Trophoblast cell (in vitro differentiated cells and primary cell): ENCODE results near the gene SIGLEC5.

Experiments used
- DNase-seq, 2 donors: peaks; one replicate each; pipeline ENCODE4 v3.0.0-alpha.2; 2016
- H2AFZ ChIP-seq: 2 replicates; pipeline ENCODE4 v1.6.1; 2013; ENCODE audit warnings: low read length, moderate library complexity, mild to moderate bottlenecking; ENCODE audit not compliant: insufficient read depth, poor library complexity
- H2AK5ac ChIP-seq: 2 replicates; pipeline ENCODE4 v1.6.1; 2013; ENCODE audit warnings: mild to moderate bottlenecking, low read length
- H2BK120ac ChIP-seq: 2 replicates; pipeline ENCODE4 v1.6.1; 2013; ENCODE audit warnings: low read length, mild to moderate bottlenecking, moderate library complexity; ENCODE audit not compliant: insufficient read depth, poor library complexity
- H2BK12ac ChIP-seq: 2 replicates; pipeline ENCODE4 v1.6.1; 2013; ENCODE audit warnings: mild to moderate bottlenecking, low read length, moderate library complexity
- H2BK5ac ChIP-seq: 2 replicates; pipeline ENCODE4 v1.6.1; 2013; ENCODE audit warnings: low read length, low read depth, moderate library complexity, mild to moderate bottlenecking; ENCODE audit not compliant: poor library complexity
- H3K14ac ChIP-seq: 2 replicates; pipeline ENCODE4 v1.6.1; 2013; ENCODE audit warnings: mild to moderate bottlenecking, low read length
- H3K18ac ChIP-seq: 2 replicates; pipeline ENCODE4 v1.6.1; 2013; ENCODE audit warnings: mild to moderate bottlenecking, low read length
- H3K23ac ChIP-seq: 2 replicates; pipeline ENCODE4 v1.6.1; 2013; ENCODE audit warnings: low read length
- H3K27ac ChIP-seq: 2 replicates; pipeline ENCODE4 v1.5.1; 2013; ENCODE audit warnings: low read depth, mild to moderate bottlenecking, inconsistent platforms, low read length, moderate library complexity
- H3K27me3 ChIP-seq: 2 replicates; pipeline ENCODE4 v1.6.1; 2013; ENCODE audit warnings: inconsistent platforms, mild to moderate bottlenecking, low read length, moderate library complexity; ENCODE audit not compliant: insufficient read depth
- H3K36me3 ChIP-seq, 2 experiments: 1 replicate in 1 of 2; 2 replicates in 1 of 2; pipeline ENCODE4 v1.6.1; 2013; ENCODE audit warnings: low read length in 2 of 2, mild to moderate bottlenecking in 2 of 2, moderate library complexity in 1 of 2; ENCODE audit not compliant: insufficient read depth in 2 of 2, control insufficient read depth in 1 of 2
- H3K4ac ChIP-seq: 2 replicates; pipeline ENCODE4 v1.6.1; 2013; ENCODE audit warnings: low read depth, mild to moderate bottlenecking, low read length, moderate library complexity
- H3K4me1 ChIP-seq, 2 experiments: 1 replicate in 1 of 2; 2 replicates in 1 of 2; pipeline ENCODE4 v1.6.1; 2013; ENCODE audit warnings: low read length in 2 of 2, mild to moderate bottlenecking in 2 of 2, moderate library complexity in 1 of 2; ENCODE audit not compliant: insufficient read depth in 2 of 2, control insufficient read depth in 1 of 2
- H3K4me2 ChIP-seq: 2 replicates; pipeline ENCODE4 v1.6.1; 2013; ENCODE audit warnings: inconsistent platforms, mild to moderate bottlenecking, low read length, moderate library complexity
- H3K4me3 ChIP-seq: 2 replicates; pipeline ENCODE4 v1.5.1; 2013; ENCODE audit warnings: mild to moderate bottlenecking, low read depth, low read length, inconsistent platforms
- H3K79me1 ChIP-seq: one replicate; pipeline ENCODE4 v1.6.1; 2013; ENCODE audit warnings: low read length
- H3K79me2 ChIP-seq: 2 replicates; pipeline ENCODE4 v1.6.1; 2013; ENCODE audit warnings: low read length, mild to moderate bottlenecking; ENCODE audit not compliant: control insufficient read depth, insufficient read depth, poor library complexity
- H3K9ac ChIP-seq: 2 replicates; pipeline ENCODE4 v1.6.1; 2013; ENCODE audit warnings: mild to moderate bottlenecking, low read length
- H3K9me3 ChIP-seq: 2 replicates; pipeline ENCODE4 v1.6.1; 2013; ENCODE audit warnings: low read depth, mild to moderate bottlenecking, control low read depth, inconsistent platforms, low read length; ENCODE audit not compliant: insufficient read depth
- H4K12ac ChIP-seq: 2 replicates; pipeline ENCODE4 v1.6.1; 2013; ENCODE audit warnings: low read depth, mild to moderate bottlenecking, low read length, moderate library complexity
- H4K8ac ChIP-seq: 2 replicates; pipeline ENCODE4 v1.6.1; 2013; ENCODE audit warnings: low read depth, mild to moderate bottlenecking, low read length, moderate library complexity
- H4K91ac ChIP-seq: one replicate; pipeline ENCODE4 v1.6.1; 2013; ENCODE audit warnings: low read depth, mild to moderate bottlenecking, low read length, moderate library complexity
- WGBS: extraction: QIAGEN DNeasy Blood & Tissue Kit; methylation state at CpG from one replicate; pipeline ENCODE4 v1.1.7; 2013; ENCODE audit warnings: missing lambda C conversion rate; ENCODE audit not compliant: insufficient read length, insufficient coverage; ENCODE audit errors: extremely low coverage; 5-methylcytosine and 5-hydroxymethylcytosine counted together

The SIGLEC5 gene

GRCh38 chr19:51587264-51588191 is 42.7 kb downstream of the SIGLEC5 start:
- no peak overlapping the region for H2BK120ac ChIP-seq
- H2AFZ ChIP-seq, result no peak overlapping the region
- peaks cover 6 to 22% of the 10 kb centered on the region in 2 experiments for H3K36me3 ChIP-seq
- H4K12ac ChIP-seq, result no peak overlapping the region
- H2BK5ac ChIP-seq, result no peak overlapping the region
- H3K27me3 ChIP-seq, result no peaks in the 10 kb centered on the region
- no peak overlapping the region for H2BK12ac ChIP-seq
- H3K4ac ChIP-seq, result no peak overlapping the region
- no peaks in the 10 kb centered on the region for H3K79me1 ChIP-seq
- no peak overlapping the region for H3K14ac ChIP-seq
- H3K27ac ChIP-seq, result no peak overlapping the region
- H3K9ac ChIP-seq, result no peak overlapping the region
- H3K4me2 ChIP-seq, result no peak overlapping the region
- no peak overlapping the region for H2AK5ac ChIP-seq
- no peaks in the 10 kb centered on the region for H3K4me1 ChIP-seq
- no CpG with 5 or more reads among the region's 9 CpGs for WGBS
- no peaks in the 10 kb centered on the region for H3K79me2 ChIP-seq
- H4K8ac ChIP-seq, result no peak overlapping the region
- H3K9me3 ChIP-seq, result peaks cover 5% of the 10 kb centered on the region
- no peak overlapping the region for H3K18ac ChIP-seq
- peak; percentile 11 to 68 for DNase-seq
- no peak overlapping the region for H3K4me3 ChIP-seq
- H3K23ac ChIP-seq, result no peak overlapping the region
- no peak overlapping the region for H4K91ac ChIP-seq

DNA sequence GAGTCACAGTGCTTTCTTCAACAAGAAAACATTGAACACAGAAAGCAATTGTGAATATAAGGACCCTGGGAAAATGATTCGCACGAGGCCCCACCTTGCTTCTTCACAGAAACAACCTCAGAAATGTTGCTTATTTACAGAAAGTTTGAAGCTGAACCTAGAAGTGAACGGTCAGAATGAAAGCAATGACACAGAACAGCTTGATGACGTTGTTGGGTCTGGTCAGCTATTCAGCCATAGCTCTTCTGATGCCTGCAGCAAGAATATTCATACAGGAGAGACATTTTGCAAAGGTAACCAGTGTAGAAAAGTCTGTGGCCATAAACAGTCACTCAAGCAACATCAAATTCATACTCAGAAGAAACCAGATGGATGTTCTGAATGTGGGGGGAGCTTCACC is 43.4 kb downstream of the SIGLEC5 start:
- no peak overlapping the region for H2BK120ac ChIP-seq
- no peak overlapping the region for H3K14ac ChIP-seq
- peaks cover 5% of the 10 kb centered on the region for H3K9me3 ChIP-seq
- no peak overlapping the region for H3K18ac ChIP-seq
- no peak overlapping the region for H3K4ac ChIP-seq
- H3K4me1 ChIP-seq, result no peaks in the 10 kb centered on the region
- peaks cover 6 to 25% of the 10 kb centered on the region in 2 experiments for H3K36me3 ChIP-seq
- H2BK12ac ChIP-seq, result no peak overlapping the region
- no CpG with 5 or more reads among the region's 4 CpGs for WGBS
- no peaks in the 10 kb centered on the region for H3K27me3 ChIP-seq
- H3K23ac ChIP-seq, result no peak overlapping the region
- H2AFZ ChIP-seq, result no peak overlapping the region
- H4K91ac ChIP-seq, result no peak overlapping the region
- H3K9ac ChIP-seq, result no peak overlapping the region
- no peaks in the 10 kb centered on the region for H3K79me1 ChIP-seq
- no peak overlapping the region for H4K8ac ChIP-seq
- H3K27ac ChIP-seq, result no peak overlapping the region
- no peak overlapping the region for H4K12ac ChIP-seq
- DNase-seq, result no peak
- H3K4me2 ChIP-seq, result no peak overlapping the region
- no peaks in the 10 kb centered on the region for H3K79me2 ChIP-seq
- no peak overlapping the region for H2BK5ac ChIP-seq
- H2AK5ac ChIP-seq, result no peak overlapping the region
- no peak overlapping the region for H3K4me3 ChIP-seq

DNA sequence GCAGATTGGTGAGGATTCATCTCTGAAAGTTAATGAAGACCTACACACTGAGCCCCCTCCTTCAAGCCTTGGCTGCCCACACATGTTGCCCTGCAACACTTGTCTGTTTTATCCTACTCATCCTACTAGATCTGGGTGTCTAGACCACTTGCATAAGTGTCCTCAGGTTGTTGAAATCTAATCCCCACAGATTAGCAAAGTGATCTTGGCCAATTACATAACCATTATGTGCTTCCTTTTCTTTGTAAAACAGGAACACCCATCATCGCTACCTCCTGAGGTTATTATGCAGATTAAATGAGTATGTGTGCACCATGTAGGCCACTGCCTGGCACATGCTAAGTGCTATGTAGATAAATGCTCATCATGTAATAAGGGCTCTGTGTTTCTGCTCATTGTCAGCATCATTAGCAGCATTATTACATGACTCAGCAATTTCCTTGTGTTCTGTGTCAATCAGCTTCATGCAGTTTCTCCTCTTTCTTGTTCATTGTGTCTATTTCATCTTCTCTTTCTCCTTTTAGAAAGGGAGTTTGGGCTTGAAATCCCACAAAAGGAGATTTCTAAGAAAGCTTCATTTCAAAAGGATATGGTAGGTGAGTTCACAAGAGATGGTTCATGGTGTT is 44.0 kb downstream of the SIGLEC5 start:
- Histone ChIP-seq H3K4ac (no peak overlapping the region), H3K79me2 (no peaks in the 10 kb centered on the region), H2AK5ac (no peak overlapping the region), H3K14ac (no peak overlapping the region), H3K4me3 (no peak overlapping the region), H4K12ac (no peak overlapping the region), H3K27me3 (no peaks in the 10 kb centered on the region), H3K23ac (no peak overlapping the region), H3K4me2 (no peak overlapping the region), H3K27ac (no peak overlapping the region), H3K9ac (no peak overlapping the region), H3K18ac (no peak overlapping the region), H2BK12ac (no peak overlapping the region), H4K91ac (no peak overlapping the region), H4K8ac (no peak overlapping the region), H3K36me3 (peaks cover 8 to 30% of the 10 kb centered on the region in 2 experiments), H2BK120ac (no peak overlapping the region), H3K79me1 (no peaks in the 10 kb centered on the region), H2AFZ (no peak overlapping the region), H2BK5ac (no peak overlapping the region), H3K9me3 (peaks cover 5% of the 10 kb centered on the region), H3K4me1 (no peaks in the 10 kb centered on the region)
- WGBS, result no CpG with 5 or more reads among the region's 1 CpG
- no peak for DNase-seq

GRCh38 chr19:51576850-51577249 is 53.4 kb downstream of the SIGLEC5 start:
- Histone ChIP-seq H2AK5ac (no peak overlapping the region), H3K4me3 (no peak overlapping the region), H4K12ac (no peak overlapping the region), H3K27ac (no peak overlapping the region), H3K9me3 (no peaks in the 10 kb centered on the region), H3K4ac (no peak overlapping the region), H3K23ac (no peak overlapping the region), H2BK12ac (no peak overlapping the region), H3K79me1 (no peaks in the 10 kb centered on the region), H3K36me3 (peaks cover 13 to 21% of the 10 kb centered on the region in 2 experiments), H2BK5ac (no peak overlapping the region), H3K14ac (no peak overlapping the region), H4K8ac (no peak overlapping the region), H3K9ac (no peak overlapping the region), H3K4me1 (peaks cover 4 to 5% of the 10 kb centered on the region in 2 experiments), H3K18ac (no peak overlapping the region), H4K91ac (no peak overlapping the region), H3K79me2 (no peaks in the 10 kb centered on the region), H3K27me3 (no peaks in the 10 kb centered on the region), H2BK120ac (no peak overlapping the region), H2AFZ (no peak overlapping the region), H3K4me2 (no peak overlapping the region)
- WGBS, result no CpG with 5 or more reads among the region's 6 CpGs
- DNase-seq, result no peak
